GM19395 (cell line): Measurements from ENCODE around the gene RGS7.
"Not testable (repeated sequence)": the region's sequence is repeated elsewhere in the genome, so short reads cannot be mapped to it uniquely, and the experiment has no call there.

Source experiments
- ATAC-seq: cut with Tn5 transposase; IDR thresholded peaks from one replicate; pipeline ENCODE4 v1.9.1; 2021; ENCODE audit warnings: mild to moderate bottlenecking, moderate library complexity; ENCODE audit not compliant: unreplicated experiment

RGS7 gene

GRCh38 chr1:240803151-240803550 lies 553.9 kb downstream of the RGS7 start:
- no peak for ATAC-seq

DNA sequence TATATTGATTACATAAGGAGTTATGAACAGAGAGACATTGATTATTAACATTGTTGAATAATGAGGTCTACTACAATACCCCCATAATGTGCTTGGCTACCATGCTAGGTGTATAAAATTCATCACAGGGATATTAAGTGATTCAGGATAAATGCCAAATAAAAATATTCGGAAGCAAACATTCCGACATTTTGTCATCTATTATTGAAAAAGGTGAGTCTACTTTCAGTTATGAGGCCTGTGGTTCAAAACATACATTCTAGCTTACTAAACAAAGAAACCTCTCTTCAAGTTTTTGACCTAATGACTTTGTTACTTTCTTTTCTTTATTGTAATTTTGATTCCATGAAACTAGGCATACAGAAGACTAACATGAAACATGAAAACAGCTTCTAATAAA lies 554.7 kb downstream of the RGS7 start:
- ATAC-seq, result no peak

GRCh38 chr1:240801442-240801841 lies 555.6 kb downstream of the RGS7 start:
- ATAC-seq, result no peak

GRCh38 chr1:240800291-240800690 lies 556.7 kb downstream of the RGS7 start:
- no peak for ATAC-seq

DNA sequence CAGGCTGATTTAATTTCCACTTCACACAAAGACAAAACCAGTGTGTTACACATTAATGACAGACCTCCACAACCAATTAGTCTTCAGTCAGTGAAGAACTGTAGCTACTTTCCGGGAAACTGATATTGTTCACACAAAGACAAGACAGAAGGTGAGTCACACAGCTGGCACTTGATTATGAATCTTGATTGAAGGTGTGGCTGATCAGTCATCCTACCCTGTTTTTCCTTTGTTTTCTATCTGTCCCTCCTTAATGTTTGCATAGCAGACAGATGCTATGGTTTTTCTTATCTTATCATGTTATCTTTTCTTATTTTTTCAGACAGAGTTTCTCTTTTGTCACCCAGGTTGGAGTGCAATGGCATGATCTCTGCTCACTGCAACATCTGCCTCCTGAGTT lies 560.0 kb downstream of the RGS7 start:
- ATAC-seq, result no peak

- peak; percentile 94 for ATAC-seq
Observed at GRCh38 chr1:240794046-240794843, 562.8 kb downstream of the RGS7 start.

DNA sequence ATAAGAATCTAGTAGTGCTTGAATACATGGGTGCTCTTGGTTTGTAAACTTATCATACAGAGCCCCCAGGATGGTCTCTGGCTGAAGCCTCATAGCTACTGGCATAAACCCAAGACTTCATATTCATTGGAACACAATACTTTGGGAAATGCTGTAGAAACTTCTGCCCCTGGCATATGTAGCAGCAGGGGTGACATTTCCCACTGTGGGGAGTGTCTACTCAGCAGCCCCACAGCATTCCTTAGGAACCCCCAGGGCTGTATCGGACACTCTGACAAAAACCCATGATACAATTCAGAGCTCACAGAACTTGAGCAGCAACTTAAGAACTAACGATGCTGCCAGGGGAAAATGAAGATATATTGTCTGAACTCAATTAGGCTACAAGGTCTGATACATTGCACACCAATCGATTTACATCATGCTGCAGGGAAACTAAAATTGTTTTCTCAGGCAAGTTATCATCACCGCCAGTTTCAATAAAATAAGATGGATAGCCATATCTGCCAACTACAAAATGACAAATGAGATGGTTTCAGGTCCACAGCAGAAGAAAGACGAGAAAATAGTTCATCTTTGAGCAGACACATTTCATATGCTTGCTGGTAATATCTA lies 564.0 kb downstream of the RGS7 start:
- no peak for ATAC-seq

DNA sequence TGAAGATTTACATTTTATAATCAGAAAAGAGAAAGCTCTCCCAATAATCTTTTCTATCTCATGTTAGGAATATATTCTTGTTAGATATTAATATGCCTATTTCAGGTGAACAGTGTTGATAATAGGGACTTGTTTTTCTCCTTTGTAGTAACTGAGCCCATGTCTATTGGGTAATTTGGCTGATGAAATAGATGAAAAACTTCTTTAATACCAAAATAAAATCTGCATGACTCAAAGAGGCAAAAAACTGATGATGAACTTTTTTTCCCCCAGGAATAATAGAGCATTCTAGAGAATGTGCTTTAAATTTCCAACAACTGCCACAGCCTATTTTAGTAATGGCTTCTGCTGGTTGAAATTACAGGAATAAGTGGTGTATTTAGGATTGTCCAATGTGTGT lies 566.1 kb downstream of the RGS7 start:
- ATAC-seq, result no peak

GRCh38 chr1:240786880-240787279 lies 570.1 kb downstream of the RGS7 start:
- no peak for ATAC-seq

GRCh38 chr1:240784776-240785175 lies 572.2 kb downstream of the RGS7 start:
- no peak for ATAC-seq

GRCh38 chr1:240783728-240784137 lies 573.3 kb downstream of the RGS7 start:
- ATAC-seq, result not testable (repeated sequence)

DNA sequence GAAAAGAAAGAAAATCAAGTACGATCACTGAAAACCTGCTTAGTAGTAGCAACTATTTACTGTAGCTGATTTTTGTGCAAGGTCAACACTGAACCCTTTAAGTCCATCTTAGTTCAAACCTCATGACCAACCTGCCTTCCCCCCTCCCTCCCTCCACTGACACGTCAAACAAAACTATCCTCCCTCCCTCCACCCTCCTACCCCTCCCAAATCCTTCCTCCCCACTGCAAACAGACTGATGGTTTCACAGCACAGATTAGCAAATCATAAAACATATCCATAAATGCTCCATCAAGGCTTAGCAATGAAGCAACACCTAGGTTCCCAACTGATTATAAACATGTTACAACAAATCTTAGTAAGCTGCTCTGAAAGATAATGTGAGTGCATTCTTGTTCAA lies 580.8 kb downstream of the RGS7 start:
- ATAC-seq, result no peak

DNA sequence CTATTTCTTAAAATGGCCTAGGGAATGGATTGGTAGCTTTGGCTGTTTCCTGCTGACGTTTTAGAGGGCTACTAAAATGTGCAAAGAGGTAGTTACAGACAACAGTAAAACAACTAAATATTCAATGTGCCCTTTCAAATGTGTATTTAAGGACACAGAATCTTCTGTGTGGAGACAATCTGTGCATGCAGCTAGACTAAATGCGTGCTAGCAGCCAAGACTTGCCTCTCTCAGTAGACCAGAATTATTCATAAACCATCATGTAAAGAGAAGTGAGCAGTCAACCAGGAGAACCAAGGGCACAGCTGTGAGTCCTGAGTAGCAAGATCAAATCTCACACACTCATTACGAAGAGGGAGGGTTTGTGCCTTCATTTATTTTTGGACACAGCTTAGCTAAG lies 584.9 kb downstream of the RGS7 start:
- ATAC-seq, result no peak

DNA sequence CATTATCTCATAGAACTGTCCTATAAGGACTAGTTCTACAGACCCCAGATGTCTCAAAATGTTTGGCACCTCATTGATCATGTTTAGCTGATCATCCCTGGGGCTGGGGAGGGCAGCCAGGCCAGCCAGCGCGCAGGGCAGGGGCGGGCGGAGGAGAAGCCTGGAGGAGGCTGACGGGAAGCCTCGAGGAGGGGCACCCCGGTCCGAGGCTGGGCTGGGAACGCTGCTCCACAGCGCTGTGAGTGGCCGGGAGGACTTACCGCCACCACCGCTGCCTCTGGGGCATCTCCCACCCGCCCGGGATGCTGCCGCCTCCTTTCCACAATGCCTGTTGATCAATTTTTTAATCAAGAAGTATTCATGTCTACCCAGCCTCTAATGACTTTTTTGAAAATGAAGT lies 585.6 kb downstream of the RGS7 start:
- no peak for ATAC-seq

GRCh38 chr1:240768979-240769378 lies 588.0 kb downstream of the RGS7 start:
- no peak for ATAC-seq

DNA sequence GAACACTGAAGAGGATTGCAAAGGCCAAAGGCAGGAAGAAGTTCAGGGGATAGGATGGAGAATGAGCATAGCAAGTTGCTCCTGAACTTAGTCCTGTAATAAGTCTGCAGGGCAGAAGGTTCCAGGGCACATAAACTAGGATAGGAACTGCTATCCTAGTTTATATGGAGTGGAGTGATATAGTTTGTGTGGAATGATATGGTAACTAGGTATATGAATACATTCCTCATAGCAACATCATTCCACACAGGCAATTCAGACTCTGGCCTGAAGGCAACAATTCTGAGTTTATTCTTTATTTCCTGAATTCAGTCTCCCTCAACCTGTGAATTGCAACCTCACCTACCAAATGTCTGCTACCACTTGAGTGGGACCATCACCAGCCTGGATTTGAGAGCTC lies 590.2 kb downstream of the RGS7 start:
- ATAC-seq, result no peak

- ATAC-seq, result no peak
Observed at GRCh38 chr1:240765732-240766363, 591.2 kb downstream of the RGS7 start.

DNA sequence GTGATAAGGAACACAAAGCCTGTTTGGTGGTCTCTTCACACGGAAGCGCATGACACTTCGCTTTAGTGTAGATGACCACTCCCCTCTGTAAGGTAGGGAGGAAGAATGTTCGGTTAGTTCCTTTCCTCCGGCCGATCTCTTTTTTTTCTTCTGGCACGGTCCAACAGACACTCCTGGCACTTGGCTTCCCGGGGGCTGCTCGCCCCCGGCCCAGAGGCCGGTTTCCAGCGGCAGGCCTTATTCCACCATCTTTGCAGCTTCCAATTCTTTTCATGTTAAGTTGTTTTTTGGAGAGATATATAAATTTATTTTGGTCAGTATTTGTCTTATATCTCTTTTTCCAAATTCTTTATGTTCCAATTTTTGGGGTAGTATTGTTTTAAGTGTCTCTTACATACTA lies 593.2 kb downstream of the RGS7 start:
- no peak for ATAC-seq

DNA sequence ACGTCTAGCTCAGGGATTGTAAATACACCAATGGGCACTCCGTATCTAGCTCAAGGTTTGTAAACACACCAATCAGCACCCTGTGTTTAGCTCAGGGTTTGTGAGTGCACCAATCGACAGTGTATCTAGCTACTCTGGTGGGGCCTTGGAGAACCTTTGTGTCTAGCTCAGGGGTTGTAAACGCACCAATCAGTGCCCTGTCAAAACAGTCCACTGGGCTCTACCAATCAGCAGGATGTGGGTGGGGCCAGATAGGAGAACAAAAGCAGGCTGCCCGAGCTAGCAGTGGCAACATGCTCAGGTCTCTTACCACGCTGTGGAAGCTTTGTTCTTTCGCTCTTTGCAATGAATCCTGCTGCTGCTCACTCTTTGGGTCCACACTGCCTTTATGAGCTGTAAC lies 593.9 kb downstream of the RGS7 start:
- not testable (repeated sequence) for ATAC-seq

DNA sequence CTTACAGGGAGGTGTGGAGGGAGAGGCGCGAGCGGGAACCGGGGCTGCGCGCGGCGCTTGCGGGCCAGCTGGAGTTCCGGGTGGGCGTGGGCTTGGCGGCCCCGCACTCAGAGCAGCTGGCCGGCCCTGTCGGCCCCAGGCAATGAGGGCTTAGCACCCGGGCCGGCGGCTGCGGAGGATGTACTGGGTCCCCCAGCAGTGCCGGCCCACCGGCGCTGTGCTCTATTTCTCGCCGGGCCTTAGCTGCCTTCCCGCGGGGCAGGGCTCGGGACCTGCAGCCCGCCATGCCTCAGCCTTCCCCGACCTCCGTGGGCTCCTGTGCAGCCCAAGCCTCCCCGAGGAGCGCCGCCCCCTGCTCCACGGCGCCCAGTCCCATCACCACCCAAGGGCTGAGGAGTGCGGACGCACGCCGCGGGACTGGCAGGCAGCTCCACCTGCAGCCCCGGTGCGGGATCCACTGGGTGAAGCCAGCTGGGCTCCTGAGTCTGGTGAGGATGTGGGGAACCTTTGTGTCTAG lies 594.5 kb downstream of the RGS7 start:
- not testable (repeated sequence) for ATAC-seq

DNA sequence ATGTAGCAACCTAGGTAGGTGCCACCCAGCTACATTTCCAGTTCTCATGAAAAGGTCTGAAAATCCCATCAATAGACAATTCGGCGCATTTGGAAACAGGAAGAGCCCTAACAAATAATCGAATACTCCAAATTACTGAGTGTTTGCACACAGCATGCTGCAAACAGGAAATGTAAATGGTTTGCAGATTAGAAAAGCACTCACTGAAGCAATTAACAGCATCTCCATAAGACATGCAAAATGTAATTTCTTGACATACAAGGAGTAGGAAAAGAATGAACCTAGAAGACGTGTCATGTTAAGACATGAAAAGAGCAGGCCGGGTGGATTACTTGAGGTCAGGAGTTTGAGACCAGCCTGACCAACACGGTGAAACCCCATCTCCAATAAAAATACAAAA lies 598.2 kb downstream of the RGS7 start:
- ATAC-seq, result not testable (repeated sequence)

DNA sequence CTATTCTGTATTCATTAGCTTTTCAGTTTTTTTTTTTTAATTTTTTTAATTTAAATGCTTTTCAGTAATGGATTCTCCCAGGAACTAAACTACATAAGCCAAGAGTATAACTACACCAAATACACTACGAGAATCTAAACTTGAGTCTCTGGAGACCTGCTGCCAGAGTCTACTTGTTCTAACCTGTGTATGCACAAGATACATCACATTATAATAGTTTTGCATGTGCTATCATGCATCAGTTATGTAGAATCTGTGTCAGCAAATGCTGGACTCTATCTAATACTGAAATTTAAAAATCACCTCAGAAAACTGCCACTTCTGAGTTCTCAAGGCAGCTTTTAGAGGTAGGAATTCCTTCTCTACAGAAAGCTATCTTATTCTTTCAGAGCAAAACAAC lies 598.7 kb downstream of the RGS7 start:
- no peak for ATAC-seq
